HG03095 (cell line): ENCODE results near the gene NTS.

Experiments
- ATAC-seq: cut with Tn5 transposase; IDR thresholded peaks from one replicate; pipeline ENCODE4 v1.9.1; 2021; ENCODE audit warnings: moderate library complexity; ENCODE audit not compliant: unreplicated experiment

The NTS gene

DNA sequence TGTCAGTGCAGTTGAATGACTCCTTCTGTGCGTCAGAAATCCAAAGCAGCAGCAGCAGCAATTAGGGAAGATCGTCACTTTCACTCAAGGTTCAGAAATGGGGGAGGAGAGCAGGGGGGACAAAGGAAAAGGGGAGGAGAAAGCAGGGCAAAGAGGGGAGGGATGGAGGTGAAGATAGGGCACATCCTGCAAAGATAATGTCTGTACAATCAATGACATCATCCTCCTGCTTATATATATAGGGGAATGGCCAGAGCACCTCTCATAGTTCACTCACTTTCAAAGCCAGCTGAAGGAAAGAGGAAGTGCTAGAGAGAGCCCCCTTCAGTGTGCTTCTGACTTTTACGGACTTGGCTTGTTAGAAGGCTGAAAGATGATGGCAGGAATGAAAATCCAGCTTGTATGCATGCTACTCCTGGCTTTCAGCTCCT, at the start of gene NTS:
TSS of gene NTS (plus strand) at position 265 of the 431 bp plus-strand sequence. CDS start at position 374, 109 bp downstream.
- ATAC-seq, result peak; percentile 86

DNA sequence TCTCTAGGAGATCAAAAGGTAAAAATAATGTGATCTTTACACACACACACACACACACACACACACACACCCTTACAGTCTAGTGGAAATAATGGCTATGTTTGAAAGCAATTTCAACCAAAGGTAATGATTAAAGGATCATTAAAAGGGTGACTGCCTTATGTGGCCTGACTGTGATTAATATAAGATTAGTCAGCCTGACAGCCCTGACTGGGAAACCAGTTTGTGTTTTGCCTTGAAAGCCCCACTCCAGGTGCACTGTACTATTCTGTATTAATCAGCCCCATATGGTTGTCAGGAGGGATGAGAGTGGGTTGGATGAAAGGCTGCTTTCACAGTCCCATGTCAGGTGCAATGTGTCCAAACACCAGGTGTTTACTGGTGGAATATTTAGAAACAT, 48.3 kb upstream of the NTS start:
- no peak for ATAC-seq

DNA sequence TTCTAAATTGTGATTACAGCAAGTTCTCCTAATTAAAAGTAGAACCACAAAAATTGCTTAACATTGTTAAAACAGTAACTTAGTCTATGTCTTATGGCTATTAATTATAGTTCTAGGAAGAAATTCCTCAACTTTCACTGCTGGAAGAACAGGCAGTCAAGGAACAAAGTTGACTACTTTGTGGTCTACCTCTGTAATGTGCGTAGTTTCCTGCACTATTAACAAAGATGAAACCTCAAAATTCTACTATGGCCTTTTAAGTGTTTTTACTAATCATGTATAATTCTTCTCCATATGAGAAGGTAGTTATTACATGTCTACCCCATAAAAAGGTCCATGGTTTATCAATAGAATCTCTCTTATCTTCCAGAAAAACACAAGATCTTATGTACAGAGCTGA, 45.5 kb upstream of the NTS start:
- ATAC-seq, result no peak

DNA sequence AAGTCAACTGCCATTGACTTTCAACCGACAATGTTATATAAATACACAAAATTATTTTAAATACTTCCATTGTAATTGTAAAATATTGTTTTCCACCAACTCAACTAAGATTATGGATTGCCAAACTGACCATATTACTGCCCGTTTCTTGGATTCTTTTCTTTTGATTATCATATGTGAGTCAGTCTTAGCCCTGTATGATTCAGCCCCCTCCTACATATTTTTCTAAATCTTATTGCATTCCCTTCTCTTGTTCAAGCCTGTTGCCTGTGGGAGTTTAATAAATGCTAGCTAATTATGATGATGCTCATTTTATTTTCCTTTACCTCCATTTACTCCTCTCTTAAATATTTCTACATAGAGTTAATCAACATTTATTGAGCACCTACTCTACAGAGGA, 44.7 kb upstream of the NTS start:
- no peak for ATAC-seq

DNA sequence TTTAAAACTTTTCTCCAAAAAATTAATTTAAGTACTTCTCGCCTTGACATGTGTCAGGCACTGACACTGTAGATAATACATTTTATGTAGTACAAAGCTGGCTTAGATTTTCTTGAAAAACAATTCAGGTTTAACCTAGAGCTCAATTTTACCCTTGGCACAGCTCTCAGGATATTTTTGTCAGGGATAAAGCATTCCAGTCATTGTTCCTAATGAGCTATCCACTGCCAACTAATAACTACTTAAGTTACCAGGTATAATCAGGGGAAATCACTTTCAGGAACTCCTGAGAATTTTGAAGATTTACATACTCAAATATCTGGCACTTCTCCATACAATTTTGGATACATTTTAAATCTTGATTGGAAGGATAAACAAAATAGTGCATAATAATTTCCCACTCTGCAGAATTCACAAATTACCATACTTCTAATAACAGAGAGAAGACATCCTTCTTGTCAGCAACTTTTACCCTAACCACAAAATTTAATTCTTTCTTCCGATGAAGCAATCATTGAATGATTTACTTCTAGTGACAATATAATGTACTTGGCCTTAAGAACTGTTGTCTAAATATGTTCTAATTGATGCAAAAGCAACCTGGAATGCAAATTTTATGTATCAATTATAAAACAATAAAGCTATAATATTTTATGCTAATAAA, 42.6 kb upstream of the NTS start:
- no peak for ATAC-seq

- ATAC-seq, result no peak
Observed at GRCh38 chr12:85833579-85833978, 40.5 kb upstream of the NTS start.

- no peak for ATAC-seq
Observed at GRCh38 chr12:85834378-85834777, 39.7 kb upstream of the NTS start.

DNA sequence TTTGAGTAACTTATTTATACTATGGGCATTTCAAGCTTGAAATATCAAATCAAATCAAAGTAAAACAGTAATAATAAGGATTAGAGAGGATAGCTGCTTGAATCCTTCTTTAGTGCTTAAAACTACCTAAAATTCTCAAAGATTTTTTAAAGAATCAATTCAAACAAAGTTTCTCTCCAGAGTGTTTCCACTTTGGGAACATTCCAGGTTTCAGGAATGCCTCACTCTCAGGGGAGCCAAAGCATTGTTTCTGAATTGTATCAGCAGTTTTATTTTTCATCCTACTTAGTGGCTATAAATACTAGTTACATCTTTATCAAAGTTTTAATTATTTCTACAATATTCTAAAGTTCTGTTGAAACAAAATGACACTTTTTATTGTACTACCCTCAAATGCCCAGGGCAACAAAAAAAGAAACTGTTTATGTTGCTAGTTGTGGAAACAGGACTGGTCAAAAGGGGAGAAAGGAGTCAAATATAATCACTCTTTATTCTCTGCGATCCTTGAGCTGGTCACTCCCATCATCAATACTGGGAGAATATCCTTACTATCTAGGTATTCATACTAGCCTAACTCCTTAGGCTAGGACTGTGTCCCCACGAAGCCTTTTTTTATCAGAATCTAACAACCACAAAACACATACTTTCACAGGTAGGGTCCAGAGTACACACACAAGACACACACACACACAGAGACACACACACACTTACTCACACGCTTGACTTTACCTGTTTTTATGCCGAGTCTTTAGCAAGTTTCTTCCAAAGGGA, 38.5 kb upstream of the NTS start:
- ATAC-seq, result no peak

DNA sequence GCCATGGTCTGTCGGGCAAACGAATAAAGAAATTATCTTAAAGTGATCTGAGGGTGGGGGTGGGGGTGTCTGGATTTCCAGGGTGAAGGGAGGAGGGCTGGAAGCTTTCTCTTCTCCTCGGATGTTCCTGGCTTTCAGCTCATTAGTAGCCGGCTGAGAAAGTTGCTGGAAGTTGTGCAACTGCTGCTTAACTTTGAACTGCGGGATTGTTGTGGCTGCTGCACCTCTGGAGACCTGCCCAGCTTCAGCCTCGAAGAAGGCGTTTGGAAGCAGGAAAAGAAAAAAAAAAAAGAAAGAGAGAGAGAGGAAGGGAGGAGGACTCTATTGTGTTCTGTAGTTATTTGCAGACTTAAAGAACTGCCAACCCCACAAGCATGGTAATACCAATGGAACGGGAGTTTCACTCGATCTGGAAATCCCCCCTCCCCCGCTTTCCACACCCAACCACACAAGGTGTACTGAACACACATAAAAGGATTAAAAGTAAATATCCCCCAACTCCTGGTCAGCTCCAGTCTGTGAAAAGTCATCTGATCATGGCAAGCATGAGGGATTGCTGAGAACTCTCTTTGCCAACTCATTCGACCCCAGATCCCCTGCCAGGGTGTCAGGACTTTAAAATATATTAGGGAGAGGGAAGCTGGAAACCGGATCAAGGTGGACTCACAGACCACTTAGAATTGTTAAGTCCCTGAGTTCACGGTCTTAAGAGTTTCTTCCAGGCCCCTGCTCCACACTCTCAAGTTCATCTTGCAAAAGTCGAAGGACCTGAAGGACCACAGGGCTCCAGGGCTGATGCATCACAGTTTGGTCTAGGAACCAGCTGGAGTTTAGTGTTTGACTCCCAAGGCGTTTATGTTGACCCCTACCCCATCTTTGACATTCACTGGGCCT, 37.7 kb upstream of the NTS start, which contains the start of gene RASSF9:
TSS of gene RASSF9 (minus strand) at position 213 of the 894 bp plus-strand sequence. CDS start at position 5, 208 bp downstream.
- no peak for ATAC-seq

DNA sequence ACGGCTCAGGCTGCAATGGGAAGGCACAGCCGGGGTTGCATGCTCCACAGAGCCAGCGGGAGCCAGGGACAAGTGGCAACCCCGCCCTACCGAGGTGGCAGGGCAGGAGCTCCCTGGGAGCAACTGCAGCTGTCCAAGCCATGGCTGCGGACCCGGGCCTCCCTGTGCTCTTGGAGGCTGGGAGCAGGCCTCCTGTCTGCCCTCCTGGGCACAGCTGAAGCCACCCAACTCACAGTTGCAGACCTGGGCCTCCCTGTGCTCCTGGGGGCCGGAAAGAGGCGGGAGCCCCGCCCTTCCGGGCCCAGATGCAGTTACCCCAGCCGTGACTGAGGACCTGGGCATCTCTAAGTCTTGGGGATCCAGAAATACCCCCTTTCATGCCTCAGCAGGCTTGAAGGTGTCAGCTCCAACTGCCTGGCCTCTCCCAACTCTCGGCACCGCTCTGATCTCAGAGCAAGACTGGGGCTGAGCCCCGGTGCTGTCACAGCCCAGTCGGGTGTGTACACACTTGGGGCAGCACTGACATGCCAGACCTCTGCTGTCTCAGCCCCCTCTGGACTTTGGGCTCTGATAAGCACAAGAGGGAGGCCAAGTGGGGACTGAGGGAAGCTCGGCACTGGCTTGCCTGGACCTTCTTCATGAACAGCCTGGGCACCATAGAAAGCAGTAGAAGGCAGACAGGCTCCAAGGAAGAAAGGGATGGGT, 30.3 kb upstream of the NTS start:
- no peak for ATAC-seq

GRCh38 chr12:85849344-85849743, 24.8 kb upstream of the NTS start:
- no peak for ATAC-seq

GRCh38 chr12:85855305-85855704, 18.8 kb upstream of the NTS start:
- no peak for ATAC-seq

GRCh38 chr12:85856966-85857365, 17.1 kb upstream of the NTS start:
- ATAC-seq, result no peak

- ATAC-seq, result no peak
Observed at GRCh38 chr12:85865890-85866289, 8.2 kb upstream of the NTS start.

DNA sequence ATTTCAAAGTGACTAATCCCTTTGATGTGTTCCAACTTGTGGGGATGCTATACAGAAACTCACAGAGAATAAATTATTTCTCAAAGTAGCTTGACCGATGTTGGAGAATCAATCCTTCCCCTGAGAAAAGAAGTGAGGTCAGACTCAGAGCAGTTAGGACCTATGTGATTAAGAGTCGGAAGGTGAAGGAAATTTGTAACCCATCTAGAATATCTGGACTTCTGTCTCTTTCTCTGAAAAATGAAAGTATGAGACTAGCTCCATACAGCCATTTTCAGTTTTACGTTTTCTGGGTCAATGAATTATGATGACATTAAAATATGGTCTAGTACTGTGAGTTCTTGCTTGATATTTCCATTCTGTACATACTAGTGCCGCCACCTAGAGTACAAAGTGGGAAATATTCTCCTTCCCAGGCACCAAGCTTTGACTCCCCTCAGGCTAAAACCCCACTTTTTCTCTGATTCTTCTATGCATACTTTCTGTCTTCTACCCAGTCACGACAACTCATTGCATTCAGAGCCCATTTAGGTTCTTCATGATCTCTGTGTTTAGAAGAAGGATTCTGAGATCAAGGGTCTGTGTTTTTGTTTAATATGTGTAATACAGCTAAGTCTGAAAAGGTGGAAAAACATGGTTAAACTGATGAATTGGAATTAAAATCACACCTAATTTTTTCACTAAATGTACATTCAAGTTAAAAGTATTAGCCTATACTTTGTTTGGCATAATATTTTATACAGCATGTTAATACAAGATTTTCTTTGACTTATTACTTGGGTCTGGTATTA, 6.9 kb upstream of the NTS start:
- peak; percentile 90 for ATAC-seq

GRCh38 chr12:85872497-85873091, 1.5 kb upstream of the NTS start:
- peak; percentile 79 for ATAC-seq

GRCh38 chr12:85877459-85877858, 3.4 kb downstream of the NTS start:
- no peak for ATAC-seq

DNA sequence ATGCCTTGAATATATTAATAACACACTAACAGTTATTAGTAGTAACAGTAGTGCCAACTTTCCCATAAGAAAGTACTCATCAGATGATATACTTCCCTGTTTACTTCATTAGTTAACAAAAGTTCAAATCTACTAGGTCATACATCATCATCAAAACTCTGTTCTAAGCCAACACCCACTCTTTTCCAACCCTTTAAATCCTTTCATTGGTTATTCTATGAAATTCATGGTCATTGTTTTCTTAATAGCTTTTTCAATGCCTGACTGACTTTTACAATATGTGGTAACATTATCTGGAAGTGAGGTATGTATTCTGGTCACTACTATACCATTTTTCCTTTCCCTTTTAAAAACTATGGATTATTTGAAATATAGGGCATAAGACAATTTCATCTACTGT, 9.7 kb downstream of the NTS start:
- ATAC-seq, result no peak

GRCh38 chr12:85894653-85895052, 20.6 kb downstream of the NTS start:
- no peak for ATAC-seq
